KMS-11 (cell line): ENCODE measurements around the gene PYGL.
"Not testable (repeated sequence)": the region's sequence is repeated elsewhere in the genome, so short reads cannot be mapped to it uniquely, and the experiment has no call there.

Source experiments
- H2AFZ ChIP-seq: fragments of 200-600 bp; sonication (generic); 2 replicates; pipeline ENCODE4 v1.6.1; 2016; ENCODE audit warnings: antibody characterized with exemption, mixed run types, low read depth
- H3K27ac ChIP-seq: fragments of 200-600 bp; sonication (generic); 2 replicates; pipeline ENCODE4 v1.6.1; 2016; ENCODE audit warnings: mild to moderate bottlenecking, mixed run types
- H3K27me3 ChIP-seq: fragments of 200-600 bp; sonication (generic); 2 replicates; pipeline ENCODE4 v1.6.1; 2017; ENCODE audit warnings: mild to moderate bottlenecking, low read depth, mixed run types, moderate library complexity; ENCODE audit not compliant: insufficient read depth
- H3K36me3 ChIP-seq: fragments of 200-600 bp; sonication (generic); 2 replicates; pipeline ENCODE4 v1.6.1; 2017; ENCODE audit warnings: mild to moderate bottlenecking, mixed run types; ENCODE audit not compliant: insufficient read depth
- H3K4me1 ChIP-seq: fragments of 200-600 bp; sonication (generic); 2 replicates; pipeline ENCODE4 v1.6.1; 2016; ENCODE audit warnings: mild to moderate bottlenecking, low read depth, mixed run types; ENCODE audit not compliant: poor library complexity, severe bottlenecking
- H3K4me2 ChIP-seq: fragments of 200-600 bp; sonication (generic); 2 replicates; pipeline ENCODE4 v1.7.0; 2016; ENCODE audit warnings: mild to moderate bottlenecking, mixed run types
- H3K4me3 ChIP-seq: fragments of 200-600 bp; sonication (generic); IDR thresholded peaks from 2 replicates; pipeline ENCODE4 v1.6.1; 2017; ENCODE audit warnings: low read depth, low read length, mixed read lengths; ENCODE audit not compliant: insufficient read depth
- H3K79me2 ChIP-seq: fragments of 200-600 bp; sonication (generic); 2 replicates; pipeline ENCODE4 v1.6.1; 2016; ENCODE audit warnings: low read depth, mixed run types; ENCODE audit not compliant: insufficient read depth
- H3K9ac ChIP-seq: fragments of 200-600 bp; sonication (generic); 2 replicates; pipeline ENCODE4 v1.6.1; 2016; ENCODE audit warnings: mild to moderate bottlenecking, mixed run types
- H4K20me1 ChIP-seq: fragments of 200-600 bp; sonication (generic); 2 replicates; pipeline ENCODE4 v1.6.1; 2016; ENCODE audit warnings: mild to moderate bottlenecking, mixed run types; ENCODE audit not compliant: insufficient read depth
- CTCF ChIP-seq: fragments of 200-600 bp; sonication (generic); conservative IDR thresholded peaks from 2 replicates; pipeline ENCODE4 v1.6.1; 2017; ENCODE audit warnings: low read depth, mild to moderate bottlenecking, antibody characterized with exemption, low read length, moderate library complexity, mixed read lengths

PYGL gene

DNA sequence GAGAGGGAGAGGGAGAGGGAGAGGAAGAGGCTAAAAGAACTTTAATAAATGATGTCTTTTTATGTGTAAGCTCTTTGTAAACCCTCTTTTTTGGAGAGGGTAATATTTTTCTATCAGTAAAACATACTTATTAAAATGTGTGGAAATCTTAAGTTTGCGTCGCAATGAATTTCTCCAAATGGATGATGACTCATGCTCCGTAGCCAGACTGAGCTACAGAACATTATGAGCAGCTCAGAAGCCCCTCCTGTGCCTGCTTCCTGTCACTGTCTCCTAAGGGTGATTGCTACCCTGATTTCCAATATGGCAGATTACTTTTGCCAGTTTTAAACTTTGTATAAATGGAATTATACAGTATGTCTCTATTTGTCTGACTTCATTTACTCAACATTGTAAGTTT lies 13.0 kb upstream of the PYGL start:
- Histone ChIP-seq H3K4me3 (no peak overlapping the region), H4K20me1 (no peaks in the 10 kb centered on the region), H3K9ac (no peak overlapping the region), H3K27me3 (no peaks in the 10 kb centered on the region), H2AFZ (no peak overlapping the region), H3K4me1 (no peaks in the 10 kb centered on the region), H3K36me3 (no peaks in the 10 kb centered on the region), H3K27ac (no peak overlapping the region), H3K79me2 (no peaks in the 10 kb centered on the region), H3K4me2 (no peak overlapping the region)
- no peak for TF ChIP-seq CTCF

DNA sequence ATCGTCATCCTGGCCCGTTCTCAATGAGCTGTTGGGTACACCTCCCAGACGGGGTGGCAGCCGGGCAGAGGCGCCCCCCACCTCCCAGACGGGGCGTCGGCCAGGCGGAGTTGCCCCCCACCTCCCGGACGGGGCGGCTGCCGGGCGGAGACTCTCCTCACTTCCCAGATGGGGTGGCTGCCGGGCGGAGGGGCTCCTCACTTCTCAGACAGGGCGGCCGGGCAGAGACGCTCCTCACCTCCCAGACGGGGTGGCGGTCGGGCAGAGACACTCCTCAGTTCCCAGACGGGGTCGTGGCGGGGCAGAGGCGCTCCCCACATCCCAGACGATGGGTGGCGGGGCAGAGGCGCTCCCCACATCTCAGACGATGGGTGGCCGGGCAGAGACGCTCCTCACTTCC lies 12.1 kb upstream of the PYGL start:
- H3K27me3 ChIP-seq, H3K36me3 ChIP-seq, H3K79me2 ChIP-seq, H3K4me3 ChIP-seq, H3K9ac ChIP-seq, H3K27ac ChIP-seq, H2AFZ ChIP-seq, H4K20me1 ChIP-seq, H3K4me2 ChIP-seq, H3K4me1 ChIP-seq: not testable (repeated sequence)

DNA sequence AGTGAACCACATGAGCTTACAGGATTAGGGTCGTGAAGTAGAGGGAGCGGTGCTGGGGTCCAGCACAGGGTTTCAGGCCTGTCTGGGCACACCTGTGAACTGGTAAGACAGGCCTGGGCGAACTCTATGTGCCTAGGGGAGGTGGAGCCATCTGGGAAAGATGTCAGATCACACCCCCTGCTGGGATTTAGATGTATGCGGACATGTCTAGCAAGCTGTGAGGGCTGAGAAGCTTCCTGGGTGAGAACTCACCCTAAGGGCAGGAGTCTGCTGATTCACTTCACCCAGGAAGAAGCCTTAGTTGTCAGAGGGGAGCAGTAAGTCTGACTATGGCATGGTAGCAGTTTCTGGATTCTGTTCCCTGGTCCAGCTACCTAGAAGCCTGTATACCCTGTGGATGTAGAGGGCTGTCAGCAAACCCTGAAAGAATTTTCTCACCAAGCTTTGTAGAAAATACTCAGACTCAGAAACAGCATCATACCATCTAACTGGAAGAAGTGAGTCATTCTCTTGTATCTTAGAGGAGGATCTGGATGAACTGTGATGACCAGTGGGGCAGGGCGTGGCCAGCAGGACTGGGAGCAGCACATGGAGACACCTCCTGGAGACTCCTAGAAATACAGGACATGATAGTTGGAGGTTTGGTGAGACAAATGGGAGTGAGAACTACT lies 11.2 kb upstream of the PYGL start:
- Histone ChIP-seq H3K36me3 (no peaks in the 10 kb centered on the region), H3K4me1 (no peaks in the 10 kb centered on the region), H3K4me3 (no peak overlapping the region), H4K20me1 (no peaks in the 10 kb centered on the region), H3K9ac (no peak overlapping the region), H3K79me2 (no peaks in the 10 kb centered on the region), H3K4me2 (no peak overlapping the region), H3K27me3 (no peaks in the 10 kb centered on the region), H2AFZ (no peak overlapping the region), H3K27ac (no peak overlapping the region)
- TF ChIP-seq CTCF = no peak

DNA sequence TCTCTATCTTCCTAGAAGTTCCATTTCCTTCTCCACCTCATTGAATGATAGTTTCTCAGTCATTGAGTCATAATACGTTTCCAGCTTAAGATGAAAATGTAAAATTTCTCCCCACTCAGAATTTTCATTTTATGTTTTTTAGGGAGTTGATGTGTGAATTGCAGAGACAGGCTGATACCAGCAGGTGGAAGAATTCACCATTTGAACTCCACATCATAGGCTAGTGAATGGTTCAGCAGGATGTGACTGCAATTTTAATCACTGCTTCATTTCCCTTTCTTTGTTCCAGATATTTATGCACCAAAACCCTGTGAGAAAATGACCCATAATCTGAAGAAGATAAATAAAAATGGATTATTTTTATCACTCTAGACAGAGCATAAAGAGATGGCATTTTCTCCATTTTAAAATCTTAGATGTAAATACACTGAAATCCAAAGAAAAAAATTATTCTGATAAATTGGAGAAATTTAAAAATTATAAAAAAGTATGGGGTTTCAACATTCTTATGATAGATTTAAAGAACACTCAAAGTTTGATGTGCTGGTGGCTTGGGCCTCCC lies 10.6 kb upstream of the PYGL start:
- H3K79me2 ChIP-seq = no peaks in the 10 kb centered on the region
- H3K27ac ChIP-seq = no peak overlapping the region
- H3K9ac ChIP-seq = no peak overlapping the region
- TF ChIP-seq CTCF = 0 out of 2 replicates have a peak, but pooled peaks have one; percentile 36
- H3K4me2 ChIP-seq = no peak overlapping the region
- no peaks in the 10 kb centered on the region for H3K36me3 ChIP-seq
- H4K20me1 ChIP-seq = no peaks in the 10 kb centered on the region
- no peak overlapping the region for H2AFZ ChIP-seq
- H3K4me3 ChIP-seq = no peak overlapping the region
- no peaks in the 10 kb centered on the region for H3K4me1 ChIP-seq
- H3K27me3 ChIP-seq = no peaks in the 10 kb centered on the region

- no peaks in the 10 kb centered on the region for H3K36me3 ChIP-seq
- TF ChIP-seq CTCF = no peak
- H4K20me1 ChIP-seq = no peaks in the 10 kb centered on the region
- no peak overlapping the region for H3K4me3 ChIP-seq
- no peaks in the 10 kb centered on the region for H3K79me2 ChIP-seq
- H3K4me2 ChIP-seq = no peak overlapping the region
- H3K27me3 ChIP-seq = no peaks in the 10 kb centered on the region
- no peak overlapping the region for H3K9ac ChIP-seq
- no peak overlapping the region for H3K27ac ChIP-seq
- H3K4me1 ChIP-seq = no peaks in the 10 kb centered on the region
- H2AFZ ChIP-seq = no peak overlapping the region
These were observed 9.2 kb upstream of the PYGL start for GRCh38 chr14:50953502-50953901.
